GM23338 (cell line): ENCODE data around the gene EFCAB8. TPM values are rescaled to one million over a fixed set of nuclear protein-coding genes. Genes with fewer than 3 reads are reported as not detected.

Experiments used
- ATAC-seq: fragments of 200-7000 bp; cut with Tn5 transposase; 3 replicates; pipeline ENCODE4 v1.9.1; 2020
- DNase-seq: peaks from one replicate; pipeline ENCODE4 v3.0.0-alpha.2; 2015; ENCODE audit warnings: low spot score
- H2AFZ ChIP-seq: fragments of 200-600 bp; sonication (generic); 2 replicates; pipeline ENCODE4 v1.8.0; 2016; ENCODE audit warnings: antibody characterized with exemption, mild to moderate bottlenecking, moderate library complexity
- H3F3A ChIP-seq: fragments of 200-600 bp; sonication (generic); replicated peaks from 2 replicates; pipeline ENCODE4 v1.8.0; 2017; ENCODE audit warnings: antibody characterized with exemption, mixed run types, low read depth
- H3K27ac ChIP-seq: fragments of 200-600 bp; sonication (generic); 2 replicates; pipeline ENCODE4 v1.6.1; 2016; ENCODE audit warnings: low read depth
- H3K27me3 ChIP-seq: fragments of 200-600 bp; sonication (generic); 2 replicates; pipeline ENCODE4 v1.8.0; 2016; ENCODE audit warnings: mild to moderate bottlenecking, mixed run types, moderate library complexity; ENCODE audit not compliant: insufficient read depth
- H3K36me3 ChIP-seq: fragments of 200-600 bp; sonication (generic); 2 replicates; pipeline ENCODE4 v1.8.0; 2016; ENCODE audit warnings: mild to moderate bottlenecking; ENCODE audit not compliant: insufficient read depth
- H3K4me1 ChIP-seq: fragments of 200-600 bp; sonication (generic); 2 replicates; pipeline ENCODE4 v1.8.0; 2016; ENCODE audit warnings: mild to moderate bottlenecking, moderate library complexity; ENCODE audit not compliant: insufficient read depth
- H3K4me2 ChIP-seq: fragments of 200-600 bp; sonication (generic); 2 replicates; pipeline ENCODE4 v1.7.1; 2017; ENCODE audit warnings: mixed run types
- H3K4me3 ChIP-seq: fragments of 200-600 bp; sonication (generic); 2 replicates; pipeline ENCODE4 v1.6.1; 2016; ENCODE audit warnings: mixed run types
- H3K79me2 ChIP-seq: fragments of 200-600 bp; sonication (generic); replicated peaks from 2 replicates; pipeline ENCODE4 v1.8.0; 2017; ENCODE audit warnings: mild to moderate bottlenecking; ENCODE audit not compliant: insufficient read depth
- H3K9me2 ChIP-seq: fragments of 200-600 bp; sonication (generic); 2 replicates; pipeline ENCODE4 v1.8.0; 2017; ENCODE audit not compliant: insufficient read depth
- H4K20me1 ChIP-seq: fragments of 200-600 bp; sonication (generic); replicated peaks from 2 replicates; pipeline ENCODE4 v1.8.0; 2017; ENCODE audit warnings: mild to moderate bottlenecking; ENCODE audit not compliant: insufficient read depth
- H3K27ac Mint-ChIP-seq: 2 replicates; pipeline ENCODE4 v1.8.0; 2020; ENCODE audit warnings: inconsistent platforms, mild to moderate bottlenecking, moderate library complexity, mixed read lengths
- H3K27me3 Mint-ChIP-seq: 3 replicates; pipeline ENCODE4 v1.8.0; 2022; ENCODE audit warnings: low read depth, mild to moderate bottlenecking, moderate library complexity, mixed read lengths, inconsistent platforms; ENCODE audit not compliant: insufficient read depth, poor library complexity
- H3K36me3 Mint-ChIP-seq: 3 replicates; pipeline ENCODE4 v1.8.0; 2021; ENCODE audit warnings: low read depth, mild to moderate bottlenecking, inconsistent platforms, moderate library complexity, mixed read lengths
- H3K4me1 Mint-ChIP-seq: 3 replicates; pipeline ENCODE4 v1.8.0; 2020; ENCODE audit warnings: mild to moderate bottlenecking, inconsistent platforms, mixed read lengths
- H3K4me3 Mint-ChIP-seq: 3 replicates; pipeline ENCODE4 v1.8.0; 2021; ENCODE audit warnings: moderate library complexity, mild to moderate bottlenecking, inconsistent platforms, mixed read lengths
- H3K9me3 Mint-ChIP-seq: 3 replicates; pipeline ENCODE4 v1.8.0; 2020; ENCODE audit warnings: moderate library complexity, mild to moderate bottlenecking, inconsistent platforms, mixed read lengths
- CREB1 ChIP-seq: fragments of 250-450 bp; sonication (Bioruptor Pico); IDR thresholded peaks from 2 replicates; pipeline ENCODE4 v1.5.0; 2020; ENCODE audit warnings: low read depth, mild to moderate bottlenecking, moderate library complexity
- EZH2phosphoT487 ChIP-seq: fragments of 200-600 bp; sonication (generic); IDR thresholded peaks from one replicate; pipeline ENCODE4 v1.8.1; 2018; ENCODE audit warnings: antibody characterized with exemption; ENCODE audit not compliant: unreplicated experiment
- POLR2AphosphoS5 ChIP-seq: IDR thresholded peaks from 2 replicates; pipeline ENCODE4 v1.6.1; 2016; ENCODE audit warnings: antibody characterized with exemption, low read depth
- ZNF331 ChIP-seq: fragments of 250-450 bp; sonication (Bioruptor Pico); IDR thresholded peaks from 2 replicates; pipeline ENCODE4 v1.5.0; 2020; ENCODE audit warnings: low read depth, mild to moderate bottlenecking, moderate library complexity
- polyA plus RNA-seq: library from polyadenylated mRNA; unstranded; fragments of >200 nt; fragmentation: Nextera tagmentation; extraction: Ambion mirVana; gene quantifications from 2 replicates; pipeline ENCODE4 v1.2.1, GENCODE V29; 2016
- total RNA-seq: library from RNA; depleted of rRNA; stranded (reverse); fragments of >200 nt; shearing (Covaris generic); gene quantifications from 2 replicates; pipeline ENCODE4 v1.2.3, GENCODE V29; 2014
- TF ChIP-seq, protein P1 (sequence below): IDR thresholded peaks from 2 replicates; pipeline ENCODE4 v1.6.1; 2016; ENCODE audit warnings: antibody characterized with exemption
- TF ChIP-seq, protein P2 (sequence below): IDR thresholded peaks from one replicate; pipeline ENCODE4 v1.6.1; 2018; ENCODE audit warnings: antibody characterized with exemption; ENCODE audit not compliant: unreplicated experiment
- TF ChIP-seq, protein P3 (sequence below), 2 experiments: fragments of 200-600 bp in 1 of 2; sonication (generic) in 1 of 2; conservative IDR thresholded peaks; 2 replicates each; pipeline versions ENCODE4 v1.5.1 to v1.6.1; 2016 to 2017; ENCODE audit warnings: antibody characterized with exemption in 2 of 2, low read depth in 2 of 2, mild to moderate bottlenecking in 2 of 2, moderate library complexity in 1 of 2

Gene EFCAB8
- total and polyA plus RNA-seq, 2 experiments from 2014 or later: 0.35 TPM; not detected in 1

DNA sequence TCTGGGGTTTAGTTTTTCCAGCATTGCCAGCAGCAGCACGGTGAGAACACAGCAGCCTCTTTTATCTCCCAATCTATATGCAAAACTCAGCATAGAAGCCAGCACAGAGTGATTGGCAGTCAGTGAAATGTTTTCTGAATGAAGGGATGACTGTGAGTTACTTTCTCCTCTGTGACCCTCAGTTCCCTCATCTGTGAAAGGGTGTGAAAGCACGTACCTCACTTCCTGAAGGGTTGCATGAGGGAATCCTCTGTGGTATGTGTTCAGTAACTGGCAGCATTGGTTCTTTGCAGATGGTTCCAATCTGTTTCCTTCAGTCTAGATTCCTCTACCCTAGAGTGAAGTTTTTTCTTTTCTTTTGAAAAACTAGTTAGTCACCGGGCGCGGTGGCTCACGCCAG lies 40.0 kb downstream of the EFCAB8 start:
- H3K4me3 ChIP-seq: no peak overlapping the region
- Mint-ChIP-seq H3K36me3 (no peaks in the 10 kb centered on the region; the same call in 2 of the 3 replicates), H3K4me3 (no peak overlapping the region), H3K9me3 (no peaks in the 10 kb centered on the region; the same call in 2 of the 3 replicates), H3K4me1 (peaks cover 3% of the 10 kb centered on the region), H3K27me3 (peaks cover 10% of the 10 kb centered on the region), H3K27ac (no peak overlapping the region)
- H3K36me3 ChIP-seq: no peaks in the 10 kb centered on the region
- DNase-seq (no peak), ATAC-seq (no peak)
- H3K4me2 ChIP-seq: no peak overlapping the region
- H4K20me1 ChIP-seq: no peaks in the 10 kb centered on the region
- no peaks in the 10 kb centered on the region for H3K27me3 ChIP-seq
- H3K79me2 ChIP-seq: no peaks in the 10 kb centered on the region
- peaks cover 3% of the 10 kb centered on the region; the same call in 1 of the 2 replicates for H3F3A ChIP-seq
- no peak overlapping the region for H3K27ac ChIP-seq
- H2AFZ ChIP-seq: no peak overlapping the region
- no peaks in the 10 kb centered on the region for H3K9me2 ChIP-seq
- H3K4me1 ChIP-seq: peaks cover 4% of the 10 kb centered on the region; the same call in 1 of the 2 replicates
- TF ChIP-seq EZH2phosphoT487: no peak
- TF ChIP-seq ZNF331: no peak
- TF ChIP-seq, protein P1, sequence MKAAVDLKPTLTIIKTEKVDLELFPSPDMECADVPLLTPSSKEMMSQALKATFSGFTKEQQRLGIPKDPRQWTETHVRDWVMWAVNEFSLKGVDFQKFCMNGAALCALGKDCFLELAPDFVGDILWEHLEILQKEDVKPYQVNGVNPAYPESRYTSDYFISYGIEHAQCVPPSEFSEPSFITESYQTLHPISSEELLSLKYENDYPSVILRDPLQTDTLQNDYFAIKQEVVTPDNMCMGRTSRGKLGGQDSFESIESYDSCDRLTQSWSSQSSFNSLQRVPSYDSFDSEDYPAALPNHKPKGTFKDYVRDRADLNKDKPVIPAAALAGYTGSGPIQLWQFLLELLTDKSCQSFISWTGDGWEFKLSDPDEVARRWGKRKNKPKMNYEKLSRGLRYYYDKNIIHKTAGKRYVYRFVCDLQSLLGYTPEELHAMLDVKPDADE: no peak
- no peak for TF ChIP-seq POLR2AphosphoS5
- TF ChIP-seq, protein P2, sequence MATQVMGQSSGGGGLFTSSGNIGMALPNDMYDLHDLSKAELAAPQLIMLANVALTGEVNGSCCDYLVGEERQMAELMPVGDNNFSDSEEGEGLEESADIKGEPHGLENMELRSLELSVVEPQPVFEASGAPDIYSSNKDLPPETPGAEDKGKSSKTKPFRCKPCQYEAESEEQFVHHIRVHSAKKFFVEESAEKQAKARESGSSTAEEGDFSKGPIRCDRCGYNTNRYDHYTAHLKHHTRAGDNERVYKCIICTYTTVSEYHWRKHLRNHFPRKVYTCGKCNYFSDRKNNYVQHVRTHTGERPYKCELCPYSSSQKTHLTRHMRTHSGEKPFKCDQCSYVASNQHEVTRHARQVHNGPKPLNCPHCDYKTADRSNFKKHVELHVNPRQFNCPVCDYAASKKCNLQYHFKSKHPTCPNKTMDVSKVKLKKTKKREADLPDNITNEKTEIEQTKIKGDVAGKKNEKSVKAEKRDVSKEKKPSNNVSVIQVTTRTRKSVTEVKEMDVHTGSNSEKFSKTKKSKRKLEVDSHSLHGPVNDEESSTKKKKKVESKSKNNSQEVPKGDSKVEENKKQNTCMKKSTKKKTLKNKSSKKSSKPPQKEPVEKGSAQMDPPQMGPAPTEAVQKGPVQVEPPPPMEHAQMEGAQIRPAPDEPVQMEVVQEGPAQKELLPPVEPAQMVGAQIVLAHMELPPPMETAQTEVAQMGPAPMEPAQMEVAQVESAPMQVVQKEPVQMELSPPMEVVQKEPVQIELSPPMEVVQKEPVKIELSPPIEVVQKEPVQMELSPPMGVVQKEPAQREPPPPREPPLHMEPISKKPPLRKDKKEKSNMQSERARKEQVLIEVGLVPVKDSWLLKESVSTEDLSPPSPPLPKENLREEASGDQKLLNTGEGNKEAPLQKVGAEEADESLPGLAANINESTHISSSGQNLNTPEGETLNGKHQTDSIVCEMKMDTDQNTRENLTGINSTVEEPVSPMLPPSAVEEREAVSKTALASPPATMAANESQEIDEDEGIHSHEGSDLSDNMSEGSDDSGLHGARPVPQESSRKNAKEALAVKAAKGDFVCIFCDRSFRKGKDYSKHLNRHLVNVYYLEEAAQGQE: no peak

DNA sequence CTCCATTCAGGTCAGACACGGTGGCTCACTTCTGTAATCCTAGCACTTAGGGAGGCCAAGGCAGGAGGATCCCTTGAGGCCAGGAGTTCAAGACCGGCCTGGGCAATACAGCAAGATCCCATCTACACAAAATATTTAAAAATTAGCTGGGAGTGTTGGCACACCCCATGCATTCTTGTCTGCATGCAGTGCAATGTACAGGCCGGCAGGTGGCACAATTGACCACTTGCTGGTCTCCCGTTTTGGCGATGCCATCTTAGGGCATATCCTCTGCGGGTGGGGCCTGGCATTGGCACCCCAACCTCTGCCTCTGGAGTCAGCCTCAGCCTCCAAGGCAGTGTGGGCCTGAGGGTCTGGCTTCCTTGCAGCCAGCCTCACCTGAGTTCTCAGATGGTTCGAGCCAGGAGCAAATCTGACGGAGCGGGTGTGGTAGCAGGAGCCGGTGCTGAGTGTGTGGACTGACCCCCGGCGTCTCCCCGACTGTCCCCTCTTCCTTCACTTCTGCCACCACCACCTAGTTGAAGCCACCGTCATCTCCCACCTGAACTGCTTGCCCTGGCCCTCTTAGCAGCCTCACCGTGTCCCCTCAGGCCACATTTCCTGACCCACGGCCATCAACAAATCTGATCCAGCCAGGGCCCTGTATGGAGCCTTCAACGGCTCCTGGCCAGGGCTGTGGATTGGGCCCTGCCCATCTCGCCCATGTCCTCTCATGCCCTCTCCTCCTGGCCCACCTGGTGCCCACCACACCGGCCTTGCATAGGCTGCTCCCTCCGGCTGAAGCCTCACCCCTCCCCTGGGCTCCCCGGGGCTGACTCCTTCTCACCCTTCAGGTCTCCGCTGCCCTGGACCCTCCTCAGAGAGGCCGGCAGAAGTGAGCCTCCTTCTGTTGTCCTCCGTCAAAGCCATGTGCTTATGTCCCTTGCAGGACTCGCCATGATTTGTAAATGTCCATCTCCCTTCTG lies 44.0 kb downstream of the EFCAB8 start:
- no peaks in the 10 kb centered on the region for H3K36me3 ChIP-seq
- no peak overlapping the region for H3K4me3 ChIP-seq
- no peak overlapping the region for H3K4me2 ChIP-seq
- no peaks in the 10 kb centered on the region; the same call in 2 of the 3 replicates for H3K9me3 Mint-ChIP-seq
- peak; percentile 72 for DNase-seq
- peak; percentile 82 for ATAC-seq
- H3K27me3 ChIP-seq: no peaks in the 10 kb centered on the region
- no peaks in the 10 kb centered on the region for H3K4me1 Mint-ChIP-seq
- no peak overlapping the region for H3K4me3 Mint-ChIP-seq
- no peaks in the 10 kb centered on the region for H3K9me2 ChIP-seq
- H3K27ac Mint-ChIP-seq: no peak overlapping the region
- H3K36me3 Mint-ChIP-seq: no peaks in the 10 kb centered on the region; the same call in 2 of the 3 replicates
- no peak for TF ChIP-seq CREB1 (CRISPR knock-in tag)
- TF ChIP-seq, protein P3, sequence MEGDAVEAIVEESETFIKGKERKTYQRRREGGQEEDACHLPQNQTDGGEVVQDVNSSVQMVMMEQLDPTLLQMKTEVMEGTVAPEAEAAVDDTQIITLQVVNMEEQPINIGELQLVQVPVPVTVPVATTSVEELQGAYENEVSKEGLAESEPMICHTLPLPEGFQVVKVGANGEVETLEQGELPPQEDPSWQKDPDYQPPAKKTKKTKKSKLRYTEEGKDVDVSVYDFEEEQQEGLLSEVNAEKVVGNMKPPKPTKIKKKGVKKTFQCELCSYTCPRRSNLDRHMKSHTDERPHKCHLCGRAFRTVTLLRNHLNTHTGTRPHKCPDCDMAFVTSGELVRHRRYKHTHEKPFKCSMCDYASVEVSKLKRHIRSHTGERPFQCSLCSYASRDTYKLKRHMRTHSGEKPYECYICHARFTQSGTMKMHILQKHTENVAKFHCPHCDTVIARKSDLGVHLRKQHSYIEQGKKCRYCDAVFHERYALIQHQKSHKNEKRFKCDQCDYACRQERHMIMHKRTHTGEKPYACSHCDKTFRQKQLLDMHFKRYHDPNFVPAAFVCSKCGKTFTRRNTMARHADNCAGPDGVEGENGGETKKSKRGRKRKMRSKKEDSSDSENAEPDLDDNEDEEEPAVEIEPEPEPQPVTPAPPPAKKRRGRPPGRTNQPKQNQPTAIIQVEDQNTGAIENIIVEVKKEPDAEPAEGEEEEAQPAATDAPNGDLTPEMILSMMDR (conservative IDR thresholded peaks at IDR 0.05; ENCODE audit: low read depth in 2 of 2): peak; percentile 87 to 96
- no peaks in the 10 kb centered on the region for H3K79me2 ChIP-seq
- H3K27ac ChIP-seq: no peak overlapping the region
- peak overlapping the region; percentile 74; the same call in 1 of the 2 replicates for H2AFZ ChIP-seq
- peaks cover 8% of the 10 kb centered on the region for H3K27me3 Mint-ChIP-seq
- no peaks in the 10 kb centered on the region for H3F3A ChIP-seq
- H4K20me1 ChIP-seq: no peaks in the 10 kb centered on the region
- H3K4me1 ChIP-seq: no peaks in the 10 kb centered on the region
